GM21825 (cell line): ENCODE data around the gene STRA6.

ENCODE experiments used
- ATAC-seq: cut with Tn5 transposase; IDR thresholded peaks from one replicate; pipeline ENCODE4 v1.9.1; 2021; ENCODE audit warnings: mild to moderate bottlenecking, moderate library complexity; ENCODE audit not compliant: unreplicated experiment

STRA6 gene

DNA sequence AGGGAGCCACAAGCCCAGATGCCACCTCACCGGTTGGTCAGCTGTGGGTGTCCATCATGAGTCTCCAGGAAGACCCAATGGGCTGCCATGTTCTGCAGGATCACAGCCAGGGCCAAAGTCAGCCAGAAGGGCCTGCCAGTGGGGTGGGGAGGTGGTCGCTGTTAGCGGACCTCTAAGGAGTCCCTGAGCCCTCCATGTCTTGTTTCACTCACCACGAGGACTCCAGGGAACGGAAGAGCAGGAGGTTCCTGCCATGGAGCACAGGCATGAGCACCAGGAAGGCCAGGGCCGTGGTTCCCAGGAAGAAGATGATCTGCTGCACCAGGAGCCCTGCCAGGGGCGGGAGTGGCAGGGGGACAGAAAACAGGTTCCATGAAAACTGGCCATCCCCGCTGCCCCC lies 20.5 kb downstream of the STRA6 start:
- ATAC-seq = no peak

DNA sequence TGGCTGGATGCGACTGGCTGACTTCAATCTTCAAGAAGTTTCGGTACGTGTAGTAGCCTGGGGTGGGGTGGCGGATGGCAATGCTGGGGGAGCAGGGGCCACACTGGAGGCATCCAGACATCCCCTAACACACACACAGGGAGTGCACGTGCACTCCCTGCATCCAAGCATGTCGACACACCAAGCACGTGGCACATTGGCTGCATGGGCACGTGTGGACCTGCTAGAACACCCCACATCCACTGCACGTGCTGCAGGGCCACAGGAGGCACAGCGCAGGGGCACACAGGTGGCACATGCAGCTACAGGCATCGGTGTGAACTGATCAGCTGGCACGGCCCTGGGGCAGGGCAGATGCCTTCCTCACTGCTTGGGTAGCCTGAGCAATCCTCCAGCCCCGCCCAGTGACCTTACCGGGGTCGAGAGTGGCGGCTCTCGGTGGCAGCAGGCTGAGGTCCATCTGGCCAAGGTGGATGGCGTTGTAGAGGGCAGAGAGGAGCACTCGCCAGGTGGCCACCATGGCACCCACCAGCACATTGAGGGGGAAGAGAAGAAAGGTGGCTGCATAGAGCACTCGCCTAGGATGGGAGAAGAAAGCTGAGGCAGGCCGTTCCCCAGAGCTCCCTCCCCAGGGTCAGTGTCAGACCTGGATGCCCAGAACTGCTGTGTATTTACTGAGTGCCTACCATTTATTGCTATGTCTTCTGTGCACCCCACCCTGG lies 21.5 kb downstream of the STRA6 start:
- ATAC-seq = no peak

DNA sequence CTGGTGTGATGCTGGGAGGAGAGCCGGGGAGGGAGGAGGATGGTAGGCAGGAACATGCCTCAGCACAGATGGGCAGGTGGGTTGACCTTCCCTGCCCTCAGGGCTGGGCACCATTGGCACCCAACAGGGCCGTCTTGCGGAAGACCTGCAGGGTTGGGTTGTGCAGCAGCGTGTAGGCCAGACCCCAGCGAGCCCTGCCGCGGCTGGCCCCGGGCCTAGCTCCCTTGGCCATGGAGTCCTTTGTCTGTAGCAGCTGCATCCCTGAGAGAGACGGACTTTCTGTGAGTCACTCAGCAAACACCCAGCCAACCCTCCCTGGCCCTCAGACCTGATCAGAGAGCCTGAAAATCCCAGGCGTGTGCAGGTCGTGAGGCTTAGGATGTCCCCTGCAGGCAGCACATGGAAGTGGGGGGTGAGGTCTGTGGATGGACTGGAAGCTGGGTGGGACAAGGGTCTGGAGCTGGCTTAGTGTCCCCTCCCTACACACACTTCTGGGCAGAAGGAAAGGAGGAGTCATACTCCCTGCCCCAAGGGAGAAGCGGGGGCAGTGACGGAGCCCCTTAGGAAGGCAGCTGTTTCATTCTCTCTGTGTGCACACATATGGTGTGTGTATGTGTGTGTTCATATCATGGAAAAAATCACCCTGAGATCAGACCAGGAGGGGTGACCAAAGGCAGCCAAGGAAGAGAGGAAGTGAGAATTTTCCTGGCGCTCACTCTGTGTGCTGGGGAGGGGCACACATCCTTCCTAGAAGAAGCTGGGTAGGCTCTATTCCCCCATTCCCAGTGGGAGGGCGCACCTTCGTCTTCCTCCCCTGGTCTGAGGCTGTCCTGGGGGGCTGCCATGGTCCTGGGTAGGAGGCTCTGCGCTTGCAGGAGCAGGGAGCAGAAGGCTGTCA lies 22.4 kb downstream of the STRA6 start:
- ATAC-seq = no peak

DNA sequence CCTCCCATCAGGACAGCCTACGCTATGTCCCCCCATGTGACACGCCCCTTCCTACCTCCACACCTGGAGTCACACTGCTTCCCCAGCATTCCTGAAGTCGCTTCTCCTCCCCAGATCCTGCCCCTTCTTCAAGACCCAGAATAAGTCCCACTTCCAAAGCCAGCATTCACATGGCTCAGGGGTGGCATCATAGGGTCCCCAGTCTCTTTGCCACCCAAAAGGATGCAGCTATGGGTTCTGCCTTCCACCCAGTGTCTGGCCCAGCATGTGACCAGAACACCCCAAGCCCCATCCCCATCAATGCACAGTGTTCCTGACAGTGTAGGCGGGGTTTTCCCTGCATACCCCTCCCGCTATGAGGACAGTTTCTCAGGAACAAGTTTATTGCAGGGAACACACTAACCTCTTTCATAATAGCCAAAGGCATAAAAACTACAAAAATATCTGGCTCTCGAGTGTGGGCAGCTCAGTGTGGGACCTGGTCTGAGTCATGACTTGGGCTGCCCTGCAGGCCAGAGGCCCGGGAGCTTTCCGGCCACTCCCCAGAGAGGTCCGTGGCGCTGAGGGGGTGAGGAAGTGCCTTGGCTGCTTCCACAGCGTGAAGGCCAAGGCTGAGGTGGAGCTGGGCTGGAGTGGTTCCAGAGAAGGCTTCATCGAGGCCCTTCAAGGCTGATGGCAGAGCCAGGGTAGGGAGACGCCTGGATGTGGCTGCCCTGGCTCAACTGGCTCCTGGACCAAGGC lies 23.3 kb downstream of the STRA6 start:
- ATAC-seq = no peak

DNA sequence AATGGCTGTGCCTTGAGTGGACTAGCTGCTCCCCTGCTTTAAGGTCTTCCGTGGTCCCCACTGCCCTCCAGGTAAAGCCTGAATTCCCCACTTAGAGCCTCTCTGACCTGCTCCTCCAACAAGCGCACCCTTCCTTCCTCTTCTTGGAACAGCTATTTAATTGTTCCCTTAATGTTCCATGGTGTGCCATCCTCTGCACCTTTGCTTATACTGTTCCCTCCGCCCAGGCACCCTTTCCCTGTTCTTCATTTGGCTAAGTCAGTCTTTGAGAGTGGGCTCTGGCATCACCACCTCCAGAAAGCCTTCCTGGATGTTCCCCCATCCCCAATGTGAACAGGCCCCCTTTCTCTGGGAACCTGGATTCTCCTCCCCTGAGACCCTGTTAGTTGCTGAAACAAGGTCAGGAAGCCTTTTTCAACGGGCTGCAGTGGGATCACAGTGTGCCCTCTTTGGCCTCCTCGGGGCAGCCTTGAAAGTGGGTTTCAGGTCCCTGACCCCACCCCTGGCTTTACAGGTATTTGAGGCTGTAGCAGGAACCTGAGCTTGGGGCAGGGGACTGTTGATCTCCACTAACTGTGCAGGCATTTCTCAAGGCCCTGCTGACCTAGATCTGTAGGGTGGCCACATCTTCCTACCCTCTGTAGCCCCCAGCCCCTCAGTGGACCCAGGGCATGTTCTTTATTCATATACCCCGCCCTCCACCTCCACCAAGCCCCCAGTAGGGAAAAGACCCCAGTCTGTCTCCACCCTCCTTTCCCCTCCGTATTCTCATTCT lies 24.1 kb downstream of the STRA6 start:
- no peak for ATAC-seq

DNA sequence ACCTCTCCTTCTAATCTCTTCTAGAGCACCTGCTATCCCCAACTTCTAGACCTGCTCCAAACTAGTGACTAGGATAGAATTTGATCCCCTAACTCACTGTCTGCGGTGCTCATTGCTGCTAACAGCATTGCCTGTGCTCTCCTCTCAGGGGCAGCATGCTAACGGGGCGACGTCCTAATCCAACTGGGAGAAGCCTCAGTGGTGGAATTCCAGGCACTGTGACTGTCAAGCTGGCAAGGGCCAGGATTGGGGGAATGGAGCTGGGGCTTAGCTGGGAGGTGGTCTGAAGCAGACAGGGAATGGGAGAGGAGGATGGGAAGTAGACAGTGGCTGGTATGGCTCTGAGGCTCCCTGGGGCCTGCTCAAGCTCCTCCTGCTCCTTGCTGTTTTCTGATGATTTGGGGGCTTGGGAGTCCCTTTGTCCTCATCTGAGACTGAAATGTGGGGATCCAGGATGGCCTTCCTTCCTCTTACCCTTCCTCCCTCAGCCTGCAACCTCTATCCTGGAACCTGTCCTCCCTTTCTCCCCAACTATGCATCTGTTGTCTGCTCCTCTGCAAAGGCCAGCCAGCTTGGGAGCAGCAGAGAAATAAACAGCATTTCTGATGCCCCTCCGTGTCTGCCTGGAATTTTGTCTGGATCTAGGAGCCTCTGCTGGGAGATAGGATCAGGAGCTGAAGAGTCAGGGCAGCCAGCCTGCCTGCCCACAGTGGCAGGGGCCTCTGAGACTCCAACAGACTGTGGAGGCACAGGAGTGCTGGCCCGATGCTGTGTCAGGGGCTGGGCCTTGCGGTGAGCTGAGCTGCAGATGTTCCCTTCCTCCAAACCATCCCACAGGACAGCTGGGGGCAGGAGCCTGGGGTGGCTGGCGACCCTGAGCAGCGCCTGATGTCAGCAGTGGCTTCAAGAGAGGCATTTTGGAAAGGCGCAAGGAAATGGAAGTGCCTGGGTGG lies 26.0 kb downstream of the STRA6 start:
- no peak for ATAC-seq

DNA sequence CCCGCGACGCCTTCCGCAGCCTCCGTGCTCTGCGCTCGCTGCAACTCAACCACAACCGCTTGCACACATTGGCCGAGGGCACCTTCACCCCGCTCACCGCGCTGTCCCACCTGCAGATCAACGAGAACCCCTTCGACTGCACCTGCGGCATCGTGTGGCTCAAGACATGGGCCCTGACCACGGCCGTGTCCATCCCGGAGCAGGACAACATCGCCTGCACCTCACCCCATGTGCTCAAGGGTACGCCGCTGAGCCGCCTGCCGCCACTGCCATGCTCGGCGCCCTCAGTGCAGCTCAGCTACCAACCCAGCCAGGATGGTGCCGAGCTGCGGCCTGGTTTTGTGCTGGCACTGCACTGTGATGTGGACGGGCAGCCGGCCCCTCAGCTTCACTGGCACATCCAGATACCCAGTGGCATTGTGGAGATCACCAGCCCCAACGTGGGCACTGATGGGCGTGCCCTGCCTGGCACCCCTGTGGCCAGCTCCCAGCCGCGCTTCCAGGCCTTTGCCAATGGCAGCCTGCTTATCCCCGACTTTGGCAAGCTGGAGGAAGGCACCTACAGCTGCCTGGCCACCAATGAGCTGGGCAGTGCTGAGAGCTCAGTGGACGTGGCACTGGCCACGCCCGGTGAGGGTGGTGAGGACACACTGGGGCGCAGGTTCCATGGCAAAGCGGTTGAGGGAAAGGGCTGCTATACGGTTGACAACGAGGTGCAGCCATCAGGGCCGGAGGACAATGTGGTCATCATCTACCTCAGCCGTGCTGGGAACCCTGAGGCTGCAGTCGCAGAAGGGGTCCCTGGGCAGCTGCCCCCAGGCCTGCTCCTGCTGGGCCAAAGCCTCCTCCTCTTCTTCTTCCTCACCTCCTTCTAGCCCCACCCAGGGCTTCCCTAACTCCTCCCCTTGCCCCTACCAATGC lies 27.1 kb downstream of the STRA6 start:
- ATAC-seq = no peak

DNA sequence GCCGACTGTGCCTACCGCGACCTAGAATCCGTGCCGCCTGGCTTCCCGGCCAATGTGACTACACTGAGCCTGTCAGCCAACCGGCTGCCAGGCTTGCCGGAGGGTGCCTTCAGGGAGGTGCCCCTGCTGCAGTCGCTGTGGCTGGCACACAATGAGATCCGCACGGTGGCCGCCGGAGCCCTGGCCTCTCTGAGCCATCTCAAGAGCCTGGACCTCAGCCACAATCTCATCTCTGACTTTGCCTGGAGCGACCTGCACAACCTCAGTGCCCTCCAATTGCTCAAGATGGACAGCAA lies 27.7 kb downstream of the STRA6 start:
- ATAC-seq = no peak

DNA sequence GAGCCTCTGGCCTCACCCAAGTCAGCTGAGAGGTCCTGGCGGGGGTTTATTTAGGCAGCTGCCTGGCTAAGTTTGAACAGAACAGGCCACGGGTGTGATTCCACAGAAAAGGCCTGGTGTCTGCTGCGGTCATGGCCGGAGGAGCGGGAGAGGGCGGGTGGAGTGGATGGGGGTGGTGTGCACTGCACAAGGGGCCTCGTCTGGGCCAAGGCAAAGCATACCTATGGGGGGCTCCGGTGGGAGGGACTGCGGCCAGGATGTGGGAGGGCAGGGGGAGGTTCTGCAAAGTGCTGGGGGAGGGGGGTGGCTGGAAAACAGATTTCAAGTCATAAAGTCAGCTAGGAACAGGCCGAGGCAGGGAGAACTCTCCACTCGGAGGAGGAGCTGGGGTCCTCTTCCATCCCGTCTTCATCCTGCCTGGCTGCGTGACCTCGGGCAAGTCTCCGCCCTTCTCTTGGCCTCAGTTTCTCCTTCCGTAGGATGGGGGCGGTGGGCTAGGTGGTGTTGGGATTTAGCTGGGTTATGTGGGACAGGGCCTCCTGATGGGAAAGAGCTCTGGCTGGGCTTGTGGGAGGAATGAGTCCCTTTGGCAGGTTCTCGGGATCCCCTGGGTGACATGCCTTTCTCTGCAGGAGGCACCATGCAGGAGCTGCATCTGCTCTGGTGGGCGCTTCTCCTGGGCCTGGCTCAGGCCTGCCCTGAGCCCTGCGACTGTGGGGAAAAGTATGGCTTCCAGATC lies 28.2 kb downstream of the STRA6 start:
- ATAC-seq = no peak

DNA sequence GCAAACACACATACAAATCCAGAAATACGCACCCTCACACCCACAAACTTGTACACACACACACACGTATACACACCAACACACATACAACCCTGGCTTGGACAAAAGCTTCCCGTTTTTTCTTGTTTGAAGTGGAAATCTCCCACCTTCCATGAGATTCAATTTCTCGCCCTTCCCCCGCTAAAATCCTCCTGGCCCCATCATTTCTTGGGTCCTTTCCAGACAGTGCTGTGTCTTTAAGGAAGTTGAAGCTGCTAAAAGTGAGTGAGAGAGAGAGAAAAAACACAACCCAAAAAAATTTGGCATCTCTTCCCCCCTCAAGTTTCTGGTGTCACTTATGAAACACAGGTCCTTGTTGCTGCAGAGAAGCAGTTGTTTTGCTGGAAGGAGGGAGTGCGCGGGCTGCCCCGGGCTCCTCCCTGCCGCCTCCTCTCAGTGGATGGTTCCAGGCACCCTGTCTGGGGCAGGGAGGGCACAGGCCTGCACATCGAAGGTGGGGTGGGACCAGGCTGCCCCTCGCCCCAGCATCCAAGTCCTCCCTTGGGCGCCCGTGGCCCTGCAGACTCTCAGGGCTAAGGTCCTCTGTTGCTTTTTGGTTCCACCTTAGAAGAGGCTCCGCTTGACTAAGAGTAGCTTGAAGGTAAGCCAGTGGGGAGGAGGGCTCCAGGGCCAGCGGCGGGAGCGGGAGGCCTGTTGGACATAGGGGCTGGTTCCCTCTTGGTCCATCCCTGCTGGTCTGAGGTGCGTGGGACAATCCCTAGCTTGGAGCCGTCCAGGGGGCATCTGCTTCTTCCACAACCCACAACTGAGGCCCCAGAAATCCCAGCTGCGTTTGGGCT lies 29.0 kb downstream of the STRA6 start, which contains the start of gene ISLR:
ISLR (plus strand) TSS at position 331 of the 839 bp plus-strand sequence. CDS start 1,149 bp downstream, outside the sequence.
- no peak for ATAC-seq

DNA sequence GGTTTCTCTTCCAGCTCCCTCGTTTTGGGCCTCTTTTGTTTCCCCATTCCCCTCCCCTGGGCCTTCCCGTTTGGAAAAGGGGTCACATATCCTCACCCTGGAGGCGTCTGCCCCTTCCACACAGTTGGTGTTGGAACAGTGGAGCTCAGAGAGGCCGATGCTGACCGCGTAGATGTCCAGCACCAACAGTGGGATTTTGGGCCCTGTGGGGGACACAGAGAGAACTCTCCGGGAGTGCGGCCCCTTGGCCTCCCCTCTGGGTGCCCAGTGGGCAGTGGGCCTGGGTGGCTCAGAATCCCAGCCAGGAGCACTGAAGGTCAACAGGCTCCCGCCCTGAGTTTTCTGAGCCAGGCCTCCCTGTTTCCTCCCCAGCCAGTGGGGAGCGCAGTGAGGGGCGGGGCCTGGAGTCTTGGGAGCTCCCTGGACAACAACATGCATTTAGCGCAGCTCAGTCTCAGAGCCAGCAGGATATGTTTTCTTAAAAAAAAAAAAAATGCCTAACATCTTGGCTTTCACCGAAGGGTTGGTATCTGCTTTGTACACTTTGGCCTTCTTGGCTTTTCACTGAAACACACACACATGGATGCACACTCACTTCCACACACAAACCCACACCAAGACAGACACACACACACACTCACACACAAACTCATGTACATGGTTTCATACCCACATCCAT lies 29.7 kb downstream of the STRA6 start:
- ATAC-seq = no peak

DNA sequence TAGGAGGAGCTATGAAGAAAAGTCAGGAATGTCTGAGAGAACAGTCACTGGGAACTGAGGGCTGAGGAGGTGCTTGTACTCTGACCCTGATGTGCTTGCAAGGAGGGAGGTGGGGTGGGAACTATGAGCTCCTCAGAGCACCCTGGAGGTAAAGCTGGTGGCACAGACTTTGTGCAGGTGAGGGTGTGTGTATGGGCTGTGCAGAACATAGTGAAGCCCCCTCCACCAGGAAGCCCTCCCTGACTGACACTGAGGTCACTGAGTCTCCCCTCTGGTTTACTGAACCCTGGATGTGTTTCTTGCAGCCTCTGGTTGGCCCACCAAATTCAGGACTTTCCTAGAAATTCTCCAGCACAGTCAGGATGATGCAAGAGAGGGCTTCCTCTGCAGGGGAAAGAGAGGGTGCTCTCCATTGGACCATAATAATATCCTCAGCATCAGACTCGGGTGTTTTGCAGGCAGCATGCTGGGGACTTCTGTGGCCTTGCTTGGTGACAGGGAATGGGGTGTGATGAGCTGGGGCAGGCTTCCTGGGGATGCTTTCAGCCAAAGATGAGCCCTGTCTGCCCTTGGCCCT lies 30.5 kb downstream of the STRA6 start:
- no peak for ATAC-seq

DNA sequence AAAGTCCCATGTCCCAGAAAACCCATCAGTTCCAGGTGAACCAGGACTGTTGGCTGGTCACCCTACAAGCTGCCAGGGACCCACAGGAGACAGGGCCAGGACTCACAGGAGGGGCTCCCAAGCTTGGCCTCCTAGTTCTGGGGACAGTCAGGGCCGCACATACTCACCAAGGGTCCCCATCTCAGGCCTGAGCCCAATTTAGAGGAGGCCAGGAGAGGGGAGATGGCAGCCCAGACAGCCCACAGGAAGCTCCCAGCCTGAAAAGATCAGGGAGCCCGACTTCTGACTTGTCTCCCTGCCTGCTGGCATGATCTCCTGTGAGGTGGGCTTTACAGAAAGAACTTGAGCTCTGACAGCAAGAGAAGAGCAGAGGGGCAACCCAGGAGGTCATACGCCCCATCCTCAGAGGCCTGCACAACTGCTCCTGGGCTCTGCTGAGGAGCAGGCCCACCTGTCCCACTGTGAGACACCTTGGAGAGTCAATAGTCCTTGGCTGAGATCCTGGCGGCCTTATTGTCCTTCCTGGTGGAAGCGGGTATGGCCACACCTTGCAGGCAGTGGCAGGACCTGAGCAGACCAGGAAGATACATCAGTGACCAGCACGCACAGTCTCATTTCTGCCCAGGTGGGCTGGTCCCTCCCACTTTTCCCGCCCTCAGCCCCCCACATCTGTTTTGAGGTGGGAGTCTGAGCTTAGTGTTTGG lies 31.6 kb downstream of the STRA6 start:
- ATAC-seq = no peak

DNA sequence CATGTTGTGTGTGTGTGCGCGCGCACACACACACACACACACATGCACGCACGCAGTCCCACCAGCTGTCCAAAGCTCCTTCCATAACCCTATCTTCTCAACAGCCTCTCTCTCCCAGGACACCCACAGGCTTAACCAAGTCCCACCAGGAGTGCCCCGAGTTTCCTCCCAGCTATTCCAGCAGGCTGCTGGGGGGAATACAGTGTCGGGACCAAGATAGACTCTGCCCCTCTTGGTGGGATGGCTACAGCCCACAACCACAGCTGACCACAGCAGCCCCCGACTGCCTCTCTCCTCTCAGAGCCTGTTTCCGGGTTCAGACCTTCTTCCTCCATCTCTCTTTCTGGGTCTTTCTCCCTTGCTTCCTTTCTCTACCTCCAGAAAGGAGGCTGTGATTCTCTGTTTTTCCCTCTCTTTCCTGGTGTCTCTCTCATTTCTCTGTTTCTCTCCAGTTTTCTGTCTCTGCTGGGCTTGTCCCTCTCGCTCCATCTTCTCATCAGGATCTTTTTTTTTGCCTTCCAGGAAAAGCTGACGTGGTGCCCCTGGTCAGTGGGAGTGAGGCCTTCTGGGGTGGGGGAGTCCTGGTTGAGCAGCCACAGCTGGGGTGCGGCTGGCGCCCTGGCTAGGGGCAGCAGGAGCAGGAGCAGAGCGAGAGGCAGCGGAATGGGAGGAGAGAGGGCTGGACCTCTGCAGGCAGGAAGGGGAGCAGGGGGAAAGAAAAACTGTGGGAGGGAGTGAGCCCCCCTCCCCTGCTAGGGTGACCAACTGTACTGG lies 32.3 kb downstream of the STRA6 start:
- no peak for ATAC-seq

DNA sequence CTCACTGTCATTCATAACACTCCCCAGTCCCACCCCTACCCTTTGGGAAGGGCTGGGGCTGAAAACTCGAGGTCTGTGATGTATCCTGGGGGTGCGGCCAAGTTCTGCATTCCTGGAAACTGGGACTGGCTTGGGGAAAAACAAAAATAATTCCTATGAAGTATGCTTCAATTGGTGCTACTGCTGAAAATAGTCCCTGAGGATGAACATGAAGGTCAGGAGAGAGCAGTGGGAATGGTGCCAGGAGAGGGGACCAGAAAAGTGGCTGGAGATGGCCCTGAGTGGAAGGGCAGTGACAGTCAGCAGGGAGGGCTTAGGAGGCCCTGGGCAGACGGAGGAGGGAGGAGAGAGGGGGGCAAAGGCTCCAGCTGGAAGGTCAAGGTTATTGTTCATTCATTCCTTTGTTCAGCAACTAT lies 33.9 kb downstream of the STRA6 start:
- ATAC-seq = no peak
